ENCODE data around the gene FEZ2.

The FEZ2 gene

DNA sequence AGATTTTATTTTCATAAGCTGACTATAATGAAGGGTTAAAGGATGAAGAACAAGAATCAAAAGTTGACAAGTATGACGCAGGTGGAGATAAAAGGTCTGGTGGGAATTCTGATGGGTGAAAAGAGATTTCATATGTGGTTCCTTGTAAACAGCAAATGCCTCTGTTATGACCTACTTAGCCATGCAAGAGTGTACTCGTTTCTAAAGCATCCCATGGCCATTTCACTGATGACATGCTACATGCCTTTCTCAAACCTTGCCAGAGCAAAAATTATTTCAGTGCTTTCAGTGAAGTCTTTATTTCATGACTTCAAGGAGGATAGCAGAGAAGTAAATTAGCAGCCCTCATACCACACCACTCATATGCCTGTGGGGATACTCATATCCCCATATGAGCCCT lies 71.7 kb downstream of the FEZ2 start:
- DNase-seq, result no peak

DNA sequence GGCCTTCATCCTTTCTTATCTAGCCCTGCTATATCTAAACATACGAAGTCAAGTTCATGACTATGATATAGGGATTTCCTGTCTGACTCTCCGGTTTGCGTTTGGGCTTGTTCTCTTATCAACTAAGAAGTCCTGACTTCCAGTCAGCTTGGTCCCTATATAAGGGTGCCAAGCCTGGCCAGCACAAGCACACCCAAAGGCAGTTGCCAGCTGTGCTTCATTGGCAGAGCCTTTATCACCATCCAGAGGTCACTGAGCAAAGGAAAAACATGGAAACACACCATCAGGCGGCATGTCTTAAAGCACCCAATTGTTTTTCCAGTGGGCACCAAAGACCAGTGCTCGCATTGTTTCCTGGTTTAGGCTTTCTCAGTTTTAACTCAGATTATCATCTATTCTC lies 72.7 kb downstream of the FEZ2 start:
- no peak for DNase-seq

DNA sequence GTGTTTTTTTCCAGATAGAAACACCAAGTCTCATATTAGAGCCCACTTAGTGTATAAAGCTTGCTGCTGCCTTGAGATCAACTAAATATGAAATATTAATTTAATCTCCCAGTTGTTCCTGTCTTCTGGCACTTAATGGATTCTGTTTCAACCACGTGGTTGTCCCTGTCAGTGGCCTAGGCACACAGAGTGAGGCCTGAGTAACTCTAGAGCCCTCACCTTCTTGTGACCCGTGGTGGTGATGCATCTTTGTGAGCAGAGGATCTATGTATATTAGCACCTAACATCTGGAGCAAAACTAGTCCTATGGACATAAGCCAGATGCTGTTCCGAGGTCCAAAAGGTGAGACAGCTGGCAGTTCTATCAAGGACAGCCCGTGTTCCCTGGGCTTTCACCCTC lies 74.8 kb downstream of the FEZ2 start:
- DNase-seq, result no peak

DNA sequence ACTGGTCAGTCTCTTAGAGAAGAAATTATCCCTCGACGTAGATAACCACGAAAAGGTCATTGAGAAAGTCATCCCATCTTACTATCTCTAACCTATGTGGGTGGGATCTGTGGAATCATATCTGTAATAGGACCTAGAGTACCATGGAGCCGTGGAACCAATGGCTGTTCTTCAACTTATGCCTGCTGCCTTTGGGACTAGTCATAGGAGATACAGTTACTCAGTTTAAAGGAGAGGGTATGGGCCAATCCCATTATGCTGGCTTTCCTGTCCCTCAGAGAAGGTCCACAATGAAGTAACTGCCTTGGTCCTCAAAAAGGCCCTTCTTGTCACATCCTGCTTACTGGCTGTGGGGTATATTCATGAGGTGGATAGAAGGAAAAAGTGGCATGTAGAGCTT lies 77.5 kb downstream of the FEZ2 start:
- no peak for DNase-seq

DNA sequence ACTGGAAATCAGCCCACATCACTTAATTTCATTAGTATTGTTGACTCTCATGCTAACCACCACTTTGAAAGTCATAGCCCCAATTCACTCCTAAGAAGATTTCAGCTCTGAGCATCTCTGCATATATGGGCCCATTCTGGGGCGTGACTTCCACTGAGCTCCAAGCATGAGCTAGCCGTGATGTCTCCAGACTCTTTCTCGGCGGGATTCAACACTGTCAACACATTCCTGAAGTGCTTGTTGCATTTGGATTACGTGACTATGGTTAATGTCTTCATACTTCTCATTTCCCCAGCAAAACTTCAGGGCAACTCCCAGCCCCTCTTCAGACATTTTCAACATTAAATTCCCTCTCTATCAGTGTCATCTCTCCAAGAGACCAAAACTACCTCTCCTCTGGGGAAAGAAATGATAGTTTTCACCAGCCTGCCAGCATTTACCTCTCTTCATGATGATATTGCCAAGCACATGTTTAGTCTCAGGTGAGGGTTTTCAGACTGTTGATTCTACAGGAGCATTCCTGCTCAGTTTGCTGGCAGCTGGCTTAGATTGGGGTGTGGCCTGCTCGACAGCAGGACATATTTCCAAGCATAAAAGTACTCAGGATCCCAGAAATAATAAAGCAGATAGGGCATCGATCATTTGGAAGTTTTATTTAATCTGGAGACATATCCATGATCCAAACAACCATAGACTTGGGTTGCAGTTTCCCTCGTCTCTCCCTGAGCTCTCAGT lies 81.7 kb downstream of the FEZ2 start:
- no peak for DNase-seq

DNA sequence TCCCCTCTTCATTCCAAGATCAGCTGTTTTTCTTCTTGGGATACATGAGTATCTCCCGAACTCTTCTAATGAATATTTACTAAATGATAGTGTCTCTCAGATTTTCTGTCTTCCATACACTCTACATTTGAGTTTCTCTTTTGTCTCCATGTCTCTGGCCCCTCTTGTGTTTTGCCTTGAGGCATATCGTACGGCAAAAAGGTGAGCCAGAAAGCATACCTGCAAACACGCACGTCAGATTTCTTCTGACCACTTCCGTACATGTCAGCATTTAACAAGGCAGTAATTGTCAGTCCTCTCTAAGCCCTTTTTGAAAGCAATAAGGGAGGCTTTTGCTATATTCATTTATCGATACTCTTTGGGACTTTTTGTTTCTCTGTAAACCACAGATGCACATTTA lies 82.4 kb downstream of the FEZ2 start:
- no peak for DNase-seq

DNA sequence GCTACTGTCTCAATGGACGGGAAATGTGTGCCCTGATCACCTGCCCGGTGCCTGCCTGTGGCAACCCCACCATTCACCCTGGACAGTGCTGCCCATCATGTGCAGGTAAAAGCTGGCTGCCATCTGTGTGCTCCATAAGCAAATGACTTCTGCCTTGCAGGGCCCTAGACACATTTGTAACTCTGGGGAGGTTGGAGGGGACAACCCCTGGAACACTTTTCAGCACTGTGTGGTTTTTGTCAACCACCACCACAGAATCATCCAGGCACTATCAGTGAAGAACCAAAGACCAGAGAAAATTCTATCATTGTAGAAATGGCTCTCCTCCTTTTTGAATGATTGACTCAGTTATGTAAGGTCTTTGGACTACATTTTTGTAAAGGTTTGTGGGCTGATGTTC lies 84.3 kb downstream of the FEZ2 start:
- DNase-seq, result no peak

DNA sequence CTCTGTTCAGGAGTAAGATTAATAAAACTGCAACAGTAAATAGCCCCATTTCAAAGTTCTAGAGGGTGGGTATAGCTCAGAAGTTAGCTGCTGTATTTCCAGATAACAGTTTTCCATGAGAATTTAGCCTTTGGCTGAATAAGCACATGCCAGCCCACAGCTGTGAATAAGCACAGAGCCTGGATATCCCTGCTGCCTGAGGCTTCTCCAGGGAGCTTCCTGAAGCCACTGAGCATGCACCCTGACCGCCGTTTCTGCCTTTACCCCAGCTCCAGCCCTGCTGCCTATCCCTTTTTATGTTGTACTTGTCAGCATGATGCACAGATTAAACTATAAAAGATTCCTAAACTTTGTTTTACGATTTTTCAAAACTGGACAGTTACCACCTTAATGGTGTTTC lies 85.3 kb downstream of the FEZ2 start:
- no peak for DNase-seq

DNA sequence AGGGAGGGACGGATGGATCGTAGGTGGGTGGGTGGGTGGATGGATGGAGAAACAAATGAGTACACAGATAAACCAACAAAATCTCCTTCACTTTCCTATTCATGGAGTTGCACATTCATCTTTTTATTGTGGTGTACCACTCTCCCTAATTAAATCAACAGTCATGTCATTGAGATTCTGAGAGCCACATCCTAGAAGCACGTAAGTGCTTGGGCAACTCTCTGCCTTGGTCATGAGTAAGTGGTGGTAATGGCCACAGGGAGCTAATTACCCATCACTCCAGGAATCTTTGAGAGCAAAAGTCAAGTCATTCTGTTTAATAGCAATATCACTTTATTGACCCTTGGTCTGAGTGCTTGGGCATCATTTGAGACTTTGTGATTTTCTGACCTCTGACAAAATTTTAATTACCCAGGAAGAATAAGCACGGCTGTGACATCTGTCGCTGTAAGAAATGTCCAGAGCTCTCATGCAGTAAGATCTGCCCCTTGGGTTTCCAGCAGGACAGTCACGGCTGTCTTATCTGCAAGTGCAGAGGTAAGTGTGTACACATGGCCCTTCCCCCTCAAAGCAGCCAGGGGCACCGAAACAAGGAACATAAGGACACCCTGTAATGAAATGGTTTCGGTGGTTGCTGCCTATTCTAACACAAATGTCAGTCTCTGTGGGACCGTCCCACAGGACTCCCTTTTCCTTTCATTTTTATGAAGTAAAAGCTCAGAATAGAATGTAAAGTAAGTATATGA lies 85.9 kb downstream of the FEZ2 start:
- DNase-seq, result no peak

DNA sequence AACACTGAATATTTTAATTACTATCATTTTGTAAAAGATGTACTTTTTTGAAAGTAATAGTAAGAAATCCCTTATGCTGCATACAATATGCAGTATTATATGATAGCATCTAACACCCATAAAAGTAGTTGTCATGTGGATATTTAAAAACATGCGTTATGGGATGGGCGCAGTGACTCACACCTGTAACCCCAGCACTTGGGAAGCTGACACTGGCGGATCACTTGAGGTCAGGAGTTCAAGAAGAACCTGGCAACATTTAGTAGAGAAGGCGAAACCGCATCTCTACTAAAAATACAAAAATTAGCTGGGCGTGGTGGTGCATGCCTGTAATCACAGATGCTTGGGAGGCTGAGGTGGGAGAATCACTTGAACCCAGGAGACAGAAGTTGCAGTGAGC lies 88.9 kb downstream of the FEZ2 start:
- no peak for DNase-seq

DNA sequence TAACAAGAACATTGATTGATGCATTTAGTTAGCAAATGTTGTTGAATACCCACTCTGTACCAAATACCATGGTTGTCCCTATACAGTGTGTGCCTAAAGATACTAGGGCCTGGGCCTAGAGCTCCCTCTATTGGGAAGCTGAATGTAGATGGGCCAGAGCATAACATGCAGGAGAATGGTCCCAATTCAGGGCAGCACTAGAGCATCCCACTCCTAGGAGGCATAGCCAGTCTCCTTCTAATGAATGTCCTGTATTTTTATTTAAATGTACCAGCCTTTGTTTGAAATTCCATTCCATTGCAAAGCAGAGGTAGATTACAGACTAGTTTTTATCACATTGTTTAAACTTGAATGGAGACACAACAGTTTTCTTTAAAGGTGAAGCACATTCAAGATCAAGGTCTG lies 90.6 kb downstream of the FEZ2 start:
- DNase-seq, result peak in 1 of 5 donors; percentile 41
